HT1080 (cell line): Measurements from ENCODE around the gene HEY2. TPM values are rescaled to one million over a fixed set of nuclear protein-coding genes. Genes with fewer than 3 reads are reported as not detected.

Source experiments
- DNase-seq: peaks from one replicate; pipeline ENCODE4 v3.0.0-alpha.2; 2015; ENCODE audit warnings: low read depth
- total RNA-seq: library from RNA; depleted of rRNA; stranded (reverse); fragments of >200 nt; shearing (Covaris generic); gene quantifications from 2 replicates; pipeline ENCODE4 v1.2.3, GENCODE V29; 2014

HEY2 gene
- total RNA-seq, 1 experiment from 2014 or later, result 0.16 TPM

GRCh38 chr6:125743604-125744003 is 5.8 kb upstream of the HEY2 start:
- no peak for DNase-seq

GRCh38 chr6:125745281-125746018 is 4.0 kb upstream of the HEY2 start:
- DNase-seq, result no peak

- DNase-seq, result no peak
These were observed 3.4 kb upstream of the HEY2 start for GRCh38 chr6:125746019-125746414.

GRCh38 chr6:125746731-125747588 is 2.5 kb upstream of the HEY2 start:
- DNase-seq, result no peak

- DNase-seq, result no peak
These were observed 1.6 kb upstream of the HEY2 start for GRCh38 chr6:125747589-125748405.

GRCh38 chr6:125748406-125749172 is 843 bp upstream of the HEY2 start:
- DNase-seq, result no peak

- DNase-seq, result no peak
These were observed 646 bp downstream of the HEY2 start for GRCh38 chr6:125749865-125750691.

- DNase-seq, result no peak
These were observed 1.4 kb downstream of the HEY2 start for GRCh38 chr6:125750692-125751333.

GRCh38 chr6:125751334-125751916 is 2.0 kb downstream of the HEY2 start:
- DNase-seq, result no peak

GRCh38 chr6:125752773-125753172 is 3.3 kb downstream of the HEY2 start:
- DNase-seq, result no peak

GRCh38 chr6:125753218-125753936 is 3.9 kb downstream of the HEY2 start:
- DNase-seq, result peak; percentile 26

GRCh38 chr6:125753937-125754259 is 4.5 kb downstream of the HEY2 start:
- no peak for DNase-seq

- no peak for DNase-seq
These were observed 5.1 kb downstream of the HEY2 start for GRCh38 chr6:125754566-125754965.

GRCh38 chr6:125759184-125759902 is 9.9 kb downstream of the HEY2 start:
- no peak for DNase-seq

GRCh38 chr6:125759959-125760457 is 10.6 kb downstream of the HEY2 start:
- DNase-seq, result no peak

GRCh38 chr6:125764121-125764671 is 14.8 kb downstream of the HEY2 start:
- DNase-seq, result peak; percentile 55

- no peak for DNase-seq
These were observed 16.5 kb downstream of the HEY2 start for GRCh38 chr6:125765944-125766343.
